Astrocyte (in vitro differentiated cells and primary cell): Measurements from ENCODE around the gene BANF2. TPM values are rescaled to one million over a fixed set of nuclear protein-coding genes. Genes with fewer than 3 reads are reported as not detected.
A peak's percentile ranks its signal among the peaks of the same experiment; 100 is the strongest.

ENCODE experiments used
- DNase-seq: peaks from one replicate; pipeline ENCODE4 v3.0.0-alpha.2; 2010; ENCODE audit warnings: low read depth
- FAIRE-seq: peaks from 2 replicates; lab custom pipeline; 2011; peaks lifted over from hg19 to GRCh38; lab: Jason Lieb, UNC
- H2AFZ ChIP-seq: 2 replicates; pipeline ENCODE4 v1.6.0; 2012; ENCODE audit warnings: low read depth, low read length, inconsistent platforms
- H3K27ac ChIP-seq: 2 replicates; pipeline ENCODE4 v1.5.1; 2011; ENCODE audit warnings: low read depth, low read length, inconsistent platforms
- H3K27me3 ChIP-seq: 2 replicates; pipeline ENCODE4 v1.6.0; 2011; ENCODE audit warnings: low read length, inconsistent platforms; ENCODE audit not compliant: insufficient read depth
- H3K36me3 ChIP-seq: 2 replicates; pipeline ENCODE4 v1.5.1; 2011; ENCODE audit warnings: low read length, inconsistent platforms; ENCODE audit not compliant: insufficient read depth
- H3K4me1 ChIP-seq: 2 replicates; pipeline ENCODE4 v1.5.1; 2011; ENCODE audit warnings: low read length, inconsistent platforms; ENCODE audit not compliant: insufficient read depth
- H3K4me2 ChIP-seq: 2 replicates; pipeline ENCODE4 v1.6.0; 2012; ENCODE audit warnings: low read length, inconsistent platforms
- H3K4me3 ChIP-seq: 2 replicates; pipeline ENCODE4 v1.5.1; 2011; ENCODE audit warnings: low read depth, mild to moderate bottlenecking, low read length, inconsistent platforms; ENCODE audit not compliant: insufficient read depth
- H3K79me2 ChIP-seq: 2 replicates; pipeline ENCODE4 v1.6.0; 2012; ENCODE audit warnings: mild to moderate bottlenecking, low read length, inconsistent platforms; ENCODE audit not compliant: insufficient read depth
- H3K9ac ChIP-seq: 2 replicates; pipeline ENCODE4 v1.6.0; 2012; ENCODE audit warnings: mild to moderate bottlenecking, low read length, inconsistent platforms
- H3K9me3 ChIP-seq: 2 replicates; pipeline ENCODE4 v1.5.1; 2012; ENCODE audit warnings: low read depth, mild to moderate bottlenecking, low read length, inconsistent platforms; ENCODE audit not compliant: insufficient read depth
- H4K20me1 ChIP-seq: 2 replicates; pipeline ENCODE4 v1.6.0; 2012; ENCODE audit warnings: low read length, inconsistent platforms; ENCODE audit not compliant: insufficient read depth
- H3K27ac Mint-ChIP-seq: one replicate; pipeline ENCODE4 v1.8.0; 2021; ENCODE audit warnings: mild to moderate bottlenecking, mixed read lengths; ENCODE audit not compliant: unreplicated experiment
- H3K27me3 Mint-ChIP-seq: one replicate; pipeline ENCODE4 v1.8.0; 2021; ENCODE audit warnings: low read depth, mixed read lengths; ENCODE audit not compliant: unreplicated experiment
- H3K36me3 Mint-ChIP-seq: one replicate; pipeline ENCODE4 v1.8.0; 2021; ENCODE audit warnings: low read depth, mixed read lengths; ENCODE audit not compliant: unreplicated experiment
- H3K4me1 Mint-ChIP-seq: one replicate; pipeline ENCODE4 v1.8.0; 2021; ENCODE audit warnings: low read depth, mixed read lengths; ENCODE audit not compliant: unreplicated experiment
- H3K4me3 Mint-ChIP-seq: one replicate; pipeline ENCODE4 v1.8.0; 2021; ENCODE audit warnings: mild to moderate bottlenecking, moderate library complexity, mixed read lengths; ENCODE audit not compliant: unreplicated experiment
- H3K9me3 Mint-ChIP-seq: one replicate; pipeline ENCODE4 v1.8.0; 2021; ENCODE audit warnings: mild to moderate bottlenecking, mixed read lengths; ENCODE audit not compliant: unreplicated experiment
- CTCF ChIP-seq: IDR thresholded peaks from 2 replicates; pipeline ENCODE4 v1.5.1; 2011; ENCODE audit warnings: low read depth, mild to moderate bottlenecking, inconsistent platforms, low read length, moderate library complexity; ENCODE audit not compliant: insufficient read depth
- EZH2 ChIP-seq: IDR thresholded peaks from 2 replicates; pipeline ENCODE4 v1.6.1; 2012; ENCODE audit warnings: mild to moderate bottlenecking, low read length, inconsistent platforms; ENCODE audit not compliant: insufficient read depth
- total RNA-seq: library from RNA; stranded (reverse); gene quantifications from 2 replicates; pipeline ENCODE4 v1.2.1, GENCODE V29; 2021

Gene BANF2
- total RNA-seq, 1 donor from 2014 or later: not detected

GRCh38 chr20:17678886-17679285 lies 20.9 kb upstream of the BANF2 start:
- Mint-ChIP-seq H3K9me3 (no peaks in the 10 kb centered on the region), H3K4me1 (peaks cover 48% of the 10 kb centered on the region), H3K27me3 (peaks cover 3% of the 10 kb centered on the region), H3K27ac (peak overlapping the region; percentile 62), H3K36me3 (peaks cover 19% of the 10 kb centered on the region), H3K4me3 (peak overlapping the region; percentile 58)
- DNase-seq (no peak), FAIRE-seq (no peak)
- no peak overlapping the region for H3K9ac ChIP-seq
- H3K9me3 ChIP-seq: no peaks in the 10 kb centered on the region
- TF ChIP-seq CTCF: no peak
- peaks cover 24% of the 10 kb centered on the region for H3K4me1 ChIP-seq
- H3K27me3 ChIP-seq: peaks cover 5% of the 10 kb centered on the region
- H3K4me3 ChIP-seq: no peak overlapping the region
- peak overlapping the region; percentile 99 for H3K4me2 ChIP-seq
- peaks cover 70% of the 10 kb centered on the region for H4K20me1 ChIP-seq
- H3K27ac ChIP-seq: no peak overlapping the region
- H2AFZ ChIP-seq: no peak overlapping the region
- H3K79me2 ChIP-seq: peaks cover 73% of the 10 kb centered on the region
- H3K36me3 ChIP-seq: peaks cover 48% of the 10 kb centered on the region

DNA sequence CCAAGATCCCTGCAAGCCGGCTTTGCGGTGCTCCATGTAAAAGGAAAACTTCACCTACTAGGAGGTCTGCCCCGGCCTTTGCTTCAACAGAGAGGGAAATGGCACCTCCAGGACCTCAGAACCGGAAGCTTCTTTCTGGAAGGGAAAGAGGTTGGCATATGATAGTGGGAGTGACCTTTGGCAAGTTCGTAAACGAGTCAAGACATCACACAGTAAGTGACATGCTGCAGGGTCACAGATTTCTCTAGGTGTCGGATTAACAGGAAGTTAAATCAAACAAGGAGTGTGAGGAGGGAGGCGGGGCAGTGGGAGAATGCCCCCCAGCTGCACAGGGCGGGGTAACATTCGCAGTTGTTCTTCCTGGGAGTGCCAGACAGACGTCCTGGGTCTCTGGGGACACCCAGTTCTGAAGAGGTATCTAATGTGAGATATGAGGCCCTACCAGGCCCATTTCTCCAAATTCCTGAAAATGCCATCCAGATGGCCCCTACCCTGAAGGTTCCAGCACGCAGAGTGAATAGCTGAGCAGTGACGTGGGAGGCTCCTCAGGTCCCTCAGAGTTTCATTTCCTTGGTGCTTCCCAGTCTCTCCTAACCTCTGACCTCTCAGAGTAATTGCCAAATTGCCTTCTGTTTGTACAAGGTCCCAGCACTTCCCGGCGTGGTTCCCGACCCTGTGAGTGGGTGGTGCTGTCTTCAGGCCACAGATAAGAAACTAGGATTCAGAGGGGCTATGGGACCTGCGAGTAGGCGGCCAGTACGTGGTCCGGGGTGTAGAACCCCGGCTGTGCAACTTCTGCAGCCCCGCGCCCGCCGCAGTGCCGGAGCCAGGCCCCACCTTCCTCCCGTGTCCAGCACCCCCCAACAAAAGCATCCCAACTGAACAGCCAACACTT lies 19.6 kb upstream of the BANF2 start:
- H3K79me2 ChIP-seq: peaks cover 60% of the 10 kb centered on the region
- peak overlapping the region; percentile 71 for H3K27ac ChIP-seq
- peaks cover under 1% of the 10 kb centered on the region for H3K9me3 Mint-ChIP-seq
- peak; percentile 48 for DNase-seq
- no peak overlapping the region for H2AFZ ChIP-seq
- peaks cover 11% of the 10 kb centered on the region for H3K36me3 Mint-ChIP-seq
- H3K27me3 Mint-ChIP-seq: peaks cover 14% of the 10 kb centered on the region
- peaks cover 39% of the 10 kb centered on the region for H3K36me3 ChIP-seq
- H3K4me2 ChIP-seq: peak overlapping the region; percentile 99
- peak; percentile 45 for FAIRE-seq
- H3K4me3 Mint-ChIP-seq: peak overlapping the region; percentile 82
- peak overlapping the region; percentile 88 for H3K4me3 ChIP-seq
- peaks cover 57% of the 10 kb centered on the region for H4K20me1 ChIP-seq
- H3K9me3 ChIP-seq: no peaks in the 10 kb centered on the region
- H3K9ac ChIP-seq: peak overlapping the region; percentile 93
- peaks cover 20% of the 10 kb centered on the region for H3K4me1 ChIP-seq
- H3K4me1 Mint-ChIP-seq: peaks cover 41% of the 10 kb centered on the region
- H3K27ac Mint-ChIP-seq: peak overlapping the region; percentile 85
- peaks cover 13% of the 10 kb centered on the region for H3K27me3 ChIP-seq
- no peak for TF ChIP-seq EZH2

DNA sequence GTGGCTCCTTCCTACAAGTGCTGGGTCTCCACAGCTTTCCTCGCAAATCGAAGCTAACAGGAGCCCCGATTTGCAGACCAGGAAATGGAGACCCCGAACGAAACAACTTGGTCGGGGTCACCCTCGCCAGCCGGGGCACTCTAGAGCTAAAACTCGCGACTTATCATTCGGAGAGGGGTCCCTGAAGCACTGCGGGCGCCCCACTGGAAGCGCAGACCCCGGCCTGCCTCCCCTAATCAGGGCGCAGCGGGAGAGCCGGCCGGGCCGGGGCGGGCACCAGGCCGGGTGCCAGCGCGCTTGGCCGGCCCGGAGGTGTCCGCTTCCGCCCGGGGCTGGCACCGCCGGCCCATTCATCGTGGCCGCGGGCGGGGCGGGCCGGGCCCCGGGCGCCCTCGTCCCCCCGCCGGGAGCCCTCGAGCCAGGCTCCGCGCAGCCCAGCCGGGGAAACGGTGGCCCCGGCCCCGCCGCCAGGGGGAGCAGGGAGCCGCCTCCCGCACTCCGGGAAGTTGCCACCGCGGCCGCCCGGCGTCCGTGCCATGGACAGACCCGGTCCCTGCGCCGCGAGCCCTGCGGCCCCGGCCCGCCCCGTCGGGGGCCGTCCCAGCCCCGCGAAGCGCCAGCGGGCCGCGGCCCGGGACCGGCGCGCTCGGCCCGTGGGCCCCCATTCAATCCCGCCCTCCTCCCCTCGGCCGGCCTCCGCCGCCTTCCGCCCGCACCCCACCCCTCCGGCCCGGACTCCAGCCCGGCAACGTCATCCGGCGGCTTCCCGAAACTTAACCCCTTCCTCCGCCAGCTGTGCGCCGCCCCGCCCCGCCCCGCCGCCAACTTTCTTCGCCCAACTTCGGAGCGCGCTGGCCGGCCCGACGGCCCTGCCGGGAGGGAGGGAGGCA lies 18.7 kb upstream of the BANF2 start:
- peak; percentile 34 for DNase-seq
- Mint-ChIP-seq H3K4me1 (peaks cover 37% of the 10 kb centered on the region), H3K36me3 (peaks cover 5% of the 10 kb centered on the region), H3K27ac (peak overlapping the region; percentile 85), H3K4me3 (peak overlapping the region; percentile 82), H3K9me3 (peaks cover 1% of the 10 kb centered on the region), H3K27me3 (peaks cover 19% of the 10 kb centered on the region)
- no peak overlapping the region for H2AFZ ChIP-seq
- H3K9me3 ChIP-seq: peaks cover 4% of the 10 kb centered on the region
- peaks cover 49% of the 10 kb centered on the region for H4K20me1 ChIP-seq
- H3K27me3 ChIP-seq: peaks cover 16% of the 10 kb centered on the region
- peak overlapping the region; percentile 93 for H3K9ac ChIP-seq
- peak overlapping the region; percentile 92 for H3K27ac ChIP-seq
- FAIRE-seq: no peak
- H3K36me3 ChIP-seq: peaks cover 33% of the 10 kb centered on the region
- peaks cover 19% of the 10 kb centered on the region for H3K4me1 ChIP-seq
- H3K4me3 ChIP-seq: peak overlapping the region; percentile 88
- H3K79me2 ChIP-seq: peaks cover 51% of the 10 kb centered on the region
- H3K4me2 ChIP-seq: peak overlapping the region; percentile 99
- TF ChIP-seq CTCF (peak; percentile 15), EZH2 (no peak)
